GM23338 (cell line): ENCODE results near the gene GAN. TPM values are rescaled to one million over a fixed set of nuclear protein-coding genes. Genes with fewer than 3 reads are reported as not detected.

ENCODE experiments used
- ATAC-seq: fragments of 200-7000 bp; cut with Tn5 transposase; 3 replicates; pipeline ENCODE4 v1.9.1; 2020
- DNase-seq: peaks from one replicate; pipeline ENCODE4 v3.0.0-alpha.2; 2015; ENCODE audit warnings: low spot score
- H2AFZ ChIP-seq: fragments of 200-600 bp; sonication (generic); 2 replicates; pipeline ENCODE4 v1.8.0; 2016; ENCODE audit warnings: antibody characterized with exemption, mild to moderate bottlenecking, moderate library complexity
- H3F3A ChIP-seq: fragments of 200-600 bp; sonication (generic); replicated peaks from 2 replicates; pipeline ENCODE4 v1.8.0; 2017; ENCODE audit warnings: antibody characterized with exemption, mixed run types, low read depth
- H3K27ac ChIP-seq: fragments of 200-600 bp; sonication (generic); 2 replicates; pipeline ENCODE4 v1.6.1; 2016; ENCODE audit warnings: low read depth
- H3K27me3 ChIP-seq: fragments of 200-600 bp; sonication (generic); 2 replicates; pipeline ENCODE4 v1.8.0; 2016; ENCODE audit warnings: mild to moderate bottlenecking, mixed run types, moderate library complexity; ENCODE audit not compliant: insufficient read depth
- H3K36me3 ChIP-seq: fragments of 200-600 bp; sonication (generic); 2 replicates; pipeline ENCODE4 v1.8.0; 2016; ENCODE audit warnings: mild to moderate bottlenecking; ENCODE audit not compliant: insufficient read depth
- H3K4me1 ChIP-seq: fragments of 200-600 bp; sonication (generic); 2 replicates; pipeline ENCODE4 v1.8.0; 2016; ENCODE audit warnings: mild to moderate bottlenecking, moderate library complexity; ENCODE audit not compliant: insufficient read depth
- H3K4me2 ChIP-seq: fragments of 200-600 bp; sonication (generic); 2 replicates; pipeline ENCODE4 v1.7.1; 2017; ENCODE audit warnings: mixed run types
- H3K4me3 ChIP-seq: fragments of 200-600 bp; sonication (generic); 2 replicates; pipeline ENCODE4 v1.6.1; 2016; ENCODE audit warnings: mixed run types
- H3K79me2 ChIP-seq: fragments of 200-600 bp; sonication (generic); replicated peaks from 2 replicates; pipeline ENCODE4 v1.8.0; 2017; ENCODE audit warnings: mild to moderate bottlenecking; ENCODE audit not compliant: insufficient read depth
- H3K9me2 ChIP-seq: fragments of 200-600 bp; sonication (generic); 2 replicates; pipeline ENCODE4 v1.8.0; 2017; ENCODE audit not compliant: insufficient read depth
- H4K20me1 ChIP-seq: fragments of 200-600 bp; sonication (generic); replicated peaks from 2 replicates; pipeline ENCODE4 v1.8.0; 2017; ENCODE audit warnings: mild to moderate bottlenecking; ENCODE audit not compliant: insufficient read depth
- H3K27ac Mint-ChIP-seq: 2 replicates; pipeline ENCODE4 v1.8.0; 2020; ENCODE audit warnings: inconsistent platforms, mild to moderate bottlenecking, moderate library complexity, mixed read lengths
- H3K27me3 Mint-ChIP-seq: 3 replicates; pipeline ENCODE4 v1.8.0; 2022; ENCODE audit warnings: low read depth, mild to moderate bottlenecking, moderate library complexity, mixed read lengths, inconsistent platforms; ENCODE audit not compliant: insufficient read depth, poor library complexity
- H3K36me3 Mint-ChIP-seq: 3 replicates; pipeline ENCODE4 v1.8.0; 2021; ENCODE audit warnings: low read depth, mild to moderate bottlenecking, inconsistent platforms, moderate library complexity, mixed read lengths
- H3K4me1 Mint-ChIP-seq: 3 replicates; pipeline ENCODE4 v1.8.0; 2020; ENCODE audit warnings: mild to moderate bottlenecking, inconsistent platforms, mixed read lengths
- H3K4me3 Mint-ChIP-seq: 3 replicates; pipeline ENCODE4 v1.8.0; 2021; ENCODE audit warnings: moderate library complexity, mild to moderate bottlenecking, inconsistent platforms, mixed read lengths
- H3K9me3 Mint-ChIP-seq: 3 replicates; pipeline ENCODE4 v1.8.0; 2020; ENCODE audit warnings: moderate library complexity, mild to moderate bottlenecking, inconsistent platforms, mixed read lengths
- CREB1 ChIP-seq: fragments of 250-450 bp; sonication (Bioruptor Pico); IDR thresholded peaks from 2 replicates; pipeline ENCODE4 v1.5.0; 2020; ENCODE audit warnings: low read depth, mild to moderate bottlenecking, moderate library complexity
- ETS1 ChIP-seq: IDR thresholded peaks from 2 replicates; pipeline ENCODE4 v1.6.1; 2016; ENCODE audit warnings: antibody characterized with exemption
- EZH2 ChIP-seq: fragments of 200-600 bp; sonication (generic); IDR thresholded peaks from one replicate; pipeline ENCODE4 v1.8.0; 2017; ENCODE audit warnings: antibody characterized with exemption, mild to moderate bottlenecking, low read depth; ENCODE audit not compliant: unreplicated experiment
- EZH2phosphoT487 ChIP-seq: fragments of 200-600 bp; sonication (generic); IDR thresholded peaks from one replicate; pipeline ENCODE4 v1.8.1; 2018; ENCODE audit warnings: antibody characterized with exemption; ENCODE audit not compliant: unreplicated experiment
- JUNB ChIP-seq: IDR thresholded peaks from one replicate; pipeline ENCODE4 v1.6.1; 2016; ENCODE audit warnings: antibody characterized with exemption; ENCODE audit not compliant: unreplicated experiment
- NANOG ChIP-seq: IDR thresholded peaks from 2 replicates; pipeline ENCODE4 v1.6.1; 2016; ENCODE audit warnings: antibody characterized with exemption, borderline replicate concordance
- POLR2AphosphoS5 ChIP-seq: IDR thresholded peaks from 2 replicates; pipeline ENCODE4 v1.6.1; 2016; ENCODE audit warnings: antibody characterized with exemption, low read depth
- REST ChIP-seq: IDR thresholded peaks from one replicate; pipeline ENCODE4 v1.6.1; 2018; ENCODE audit warnings: antibody characterized with exemption; ENCODE audit not compliant: unreplicated experiment
- STAT1 ChIP-seq: IDR thresholded peaks from one replicate; pipeline ENCODE4 v1.6.1; 2016; ENCODE audit warnings: antibody characterized with exemption; ENCODE audit not compliant: unreplicated experiment
- ZNF114 ChIP-seq: fragments of 250-450 bp; sonication (Bioruptor Pico); IDR thresholded peaks from 2 replicates; pipeline ENCODE4 v1.5.0; 2020; ENCODE audit warnings: mild to moderate bottlenecking, moderate library complexity
- ZNF331 ChIP-seq: fragments of 250-450 bp; sonication (Bioruptor Pico); IDR thresholded peaks from 2 replicates; pipeline ENCODE4 v1.5.0; 2020; ENCODE audit warnings: low read depth, mild to moderate bottlenecking, moderate library complexity
- ZNF462 ChIP-seq: fragments of 250-450 bp; sonication (Bioruptor Pico); IDR thresholded peaks from 2 replicates; pipeline ENCODE4 v1.5.0; 2020; ENCODE audit warnings: mild to moderate bottlenecking, moderate library complexity
- polyA plus RNA-seq: library from polyadenylated mRNA; unstranded; fragments of >200 nt; fragmentation: Nextera tagmentation; extraction: Ambion mirVana; gene quantifications from 2 replicates; pipeline ENCODE4 v1.2.1, GENCODE V29; 2016
- total RNA-seq: library from RNA; depleted of rRNA; stranded (reverse); fragments of >200 nt; shearing (Covaris generic); gene quantifications from 2 replicates; pipeline ENCODE4 v1.2.3, GENCODE V29; 2014
- TF ChIP-seq, protein P1 (sequence below), 2 experiments: fragments of 200-600 bp in 1 of 2; sonication (generic) in 1 of 2; conservative IDR thresholded peaks; 2 replicates each; pipeline versions ENCODE4 v1.5.1 to v1.6.1; 2016 to 2017; ENCODE audit warnings: antibody characterized with exemption in 2 of 2, low read depth in 2 of 2, mild to moderate bottlenecking in 2 of 2, moderate library complexity in 1 of 2

Gene GAN
- total and polyA plus RNA-seq, 2 experiments from 2014 or later, result 8.1 to 28.5 TPM

DNA sequence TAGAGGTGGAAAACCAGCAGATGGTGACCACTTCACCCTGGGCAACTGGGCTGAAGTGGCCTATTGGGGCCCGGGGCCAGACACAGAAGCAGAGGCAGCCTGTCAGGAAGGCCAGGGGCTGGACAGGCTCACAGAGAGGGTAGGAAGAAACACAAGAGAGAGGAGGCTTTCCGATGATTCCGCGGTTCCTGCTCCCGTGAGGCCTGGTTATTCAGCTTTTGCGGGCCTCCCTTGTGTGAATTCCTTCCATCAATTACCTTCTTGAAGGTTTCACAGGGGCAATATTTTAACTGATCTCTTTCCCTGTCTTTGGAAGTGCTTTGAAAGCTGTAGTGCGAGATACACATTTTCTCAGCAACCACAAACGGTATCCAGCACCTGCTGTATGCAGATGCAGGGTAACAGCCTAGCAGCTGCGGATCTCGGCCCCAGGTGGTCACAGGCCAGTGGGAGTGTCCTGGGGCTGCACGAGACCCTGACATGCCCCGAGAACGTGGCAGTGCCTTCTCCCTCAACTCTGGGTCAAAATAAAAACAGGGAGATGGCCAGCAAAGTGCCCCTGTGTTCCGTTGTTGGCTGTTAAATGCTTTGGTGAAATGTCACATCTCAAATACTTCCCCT is 118.3 kb downstream of the GAN start:
- peaks cover 10% of the 10 kb centered on the region for H3K27me3 Mint-ChIP-seq
- H3K36me3 ChIP-seq, result no peaks in the 10 kb centered on the region
- peak overlapping the region; percentile 83 for H3K27ac ChIP-seq
- H3K9me2 ChIP-seq, result no peaks in the 10 kb centered on the region
- ATAC-seq (peak; percentile 73), DNase-seq (peak; percentile 54)
- no peaks in the 10 kb centered on the region for H3K27me3 ChIP-seq
- H3K79me2 ChIP-seq, result no peaks in the 10 kb centered on the region
- no peaks in the 10 kb centered on the region for H3F3A ChIP-seq
- peak overlapping the region; percentile 59; the same call in 1 of the 2 replicates for H3K27ac Mint-ChIP-seq
- H3K4me2 ChIP-seq, result no peak overlapping the region
- no peaks in the 10 kb centered on the region for H4K20me1 ChIP-seq
- no peaks in the 10 kb centered on the region for H3K36me3 Mint-ChIP-seq
- TF ChIP-seq ZNF331 (CRISPR knock-in tag) (no peak), EZH2 (no peak), JUNB (no peak), EZH2phosphoT487 (no peak), ETS1 (no peak), REST (no peak), CREB1 (CRISPR knock-in tag) (no peak), NANOG (no peak), STAT1 (no peak), ZNF114 (CRISPR knock-in tag) (no peak), POLR2AphosphoS5 (no peak), ZNF462 (CRISPR knock-in tag) (no peak)
- TF ChIP-seq, protein P1, sequence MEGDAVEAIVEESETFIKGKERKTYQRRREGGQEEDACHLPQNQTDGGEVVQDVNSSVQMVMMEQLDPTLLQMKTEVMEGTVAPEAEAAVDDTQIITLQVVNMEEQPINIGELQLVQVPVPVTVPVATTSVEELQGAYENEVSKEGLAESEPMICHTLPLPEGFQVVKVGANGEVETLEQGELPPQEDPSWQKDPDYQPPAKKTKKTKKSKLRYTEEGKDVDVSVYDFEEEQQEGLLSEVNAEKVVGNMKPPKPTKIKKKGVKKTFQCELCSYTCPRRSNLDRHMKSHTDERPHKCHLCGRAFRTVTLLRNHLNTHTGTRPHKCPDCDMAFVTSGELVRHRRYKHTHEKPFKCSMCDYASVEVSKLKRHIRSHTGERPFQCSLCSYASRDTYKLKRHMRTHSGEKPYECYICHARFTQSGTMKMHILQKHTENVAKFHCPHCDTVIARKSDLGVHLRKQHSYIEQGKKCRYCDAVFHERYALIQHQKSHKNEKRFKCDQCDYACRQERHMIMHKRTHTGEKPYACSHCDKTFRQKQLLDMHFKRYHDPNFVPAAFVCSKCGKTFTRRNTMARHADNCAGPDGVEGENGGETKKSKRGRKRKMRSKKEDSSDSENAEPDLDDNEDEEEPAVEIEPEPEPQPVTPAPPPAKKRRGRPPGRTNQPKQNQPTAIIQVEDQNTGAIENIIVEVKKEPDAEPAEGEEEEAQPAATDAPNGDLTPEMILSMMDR (conservative IDR thresholded peaks at IDR 0.05; ENCODE audit: low read depth in 2 of 2), result no peak
- H3K4me3 ChIP-seq, result no peak overlapping the region
- H3K4me1 Mint-ChIP-seq, result peaks cover 21% of the 10 kb centered on the region
- no peak overlapping the region for H3K4me3 Mint-ChIP-seq
- H3K4me1 ChIP-seq, result peaks cover 5% of the 10 kb centered on the region
- peak overlapping the region; percentile 91 for H2AFZ ChIP-seq
- no peaks in the 10 kb centered on the region for H3K9me3 Mint-ChIP-seq
